HT-29 (cell line): ENCODE results near the gene C12orf50. TPM values are rescaled to one million over a fixed set of nuclear protein-coding genes. Genes with fewer than 3 reads are reported as not detected.

Experiments used
- small RNA-seq: library from RNA; depleted of rRNA; stranded (forward); fragments of <200 nt; gene quantifications from one replicate; pipeline ENCODE3, GENCODE V24; 2014
- total RNA-seq: library from RNA; depleted of rRNA; stranded (reverse); fragments of >200 nt; shearing (Covaris generic); gene quantifications from 2 replicates; pipeline ENCODE4 v1.2.3, GENCODE V29; 2014; rRNA removed

Gene C12orf50
- total RNA-seq, 1 experiment from 2014 or later = not detected

Small RNA genes within 50 kb of the gene (small RNA-seq; reads per million reads assigned to genes)
- not detected for gene RNA5SP364

Other genes starting within 250 kb of the C12orf50 start
- gene CEP290, start 112.7 kb upstream of the C12orf50 start, total RNA-seq = 5.0 and 9.4 TPM in 2 replicates
- 4.2 and 4.3 TPM in 2 replicates for gene TMTC3, start 112.9 kb upstream of the C12orf50 start, total RNA-seq